HEK293 (cell line): ENCODE data around the gene ZNF865.

Experiments used
- SALL2 ChIP-seq: fragments of 450-650 bp; formaldehyde crosslinking; IDR thresholded peaks from 2 replicates; pipeline ENCODE4 v1.5.0; 2017; ENCODE audit warnings: missing biosample characterization, mild to moderate bottlenecking, missing genetic modification characterization, borderline replicate concordance
- SETDB1 ChIP-seq: IDR thresholded peaks from one replicate; pipeline ENCODE4 v1.6.1; 2017; ENCODE audit warnings: mild to moderate bottlenecking, low read length, moderate library complexity, mixed read lengths; ENCODE audit not compliant: insufficient read length
- ZBTB7A ChIP-seq: fragments of 450-650 bp; formaldehyde crosslinking; IDR thresholded peaks from 2 replicates; pipeline ENCODE4 v1.5.1; 2016; ENCODE audit warnings: low read depth, missing biosample characterization, missing genetic modification characterization
- ZNF223 ChIP-seq: fragments of 450-650 bp; formaldehyde crosslinking; IDR thresholded peaks from 2 replicates; pipeline ENCODE4 v1.5.1; 2016; ENCODE audit warnings: missing biosample characterization, missing genetic modification characterization
- ZNF558 ChIP-seq: fragments of 450-650 bp; formaldehyde crosslinking; IDR thresholded peaks from 2 replicates; pipeline ENCODE4 v1.5.1; 2016; ENCODE audit warnings: missing biosample characterization, missing genetic modification characterization
- ZNF621 ChIP-seq: fragments of 450-650 bp; formaldehyde crosslinking; IDR thresholded peaks from 2 replicates; pipeline ENCODE4 v1.5.1; 2017; ENCODE audit warnings: missing biosample characterization, missing genetic modification characterization
- TF ChIP-seq, protein P1 (sequence below): fragments of 450-650 bp; formaldehyde crosslinking; IDR thresholded peaks from 2 replicates; pipeline ENCODE4 v1.5.1; 2016; ENCODE audit warnings: missing biosample characterization, missing genetic modification characterization

DNA sequence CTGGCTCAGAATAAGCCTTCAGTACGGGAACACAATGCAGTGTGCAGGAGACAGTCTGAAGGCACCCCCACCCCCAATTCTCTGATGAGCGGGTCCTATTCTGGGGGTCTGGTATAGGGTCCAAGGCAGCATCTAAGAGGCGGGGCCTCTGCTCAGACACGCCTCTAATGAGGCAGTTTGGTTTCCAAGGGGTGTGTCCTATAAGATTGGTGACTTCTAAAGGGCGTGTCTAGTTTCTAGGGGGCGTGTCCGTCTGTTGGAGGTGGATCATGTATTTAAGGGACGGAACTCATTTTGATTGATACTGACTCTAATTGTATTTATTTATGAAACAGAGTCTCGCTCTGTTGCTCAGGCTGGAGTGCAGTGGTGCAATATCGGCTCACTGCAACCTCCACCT lies 14.8 kb upstream of the ZNF865 start:
- TF ChIP-seq ZNF621 (tag by site-specific recombination): no peak
- TF ChIP-seq, protein P1, sequence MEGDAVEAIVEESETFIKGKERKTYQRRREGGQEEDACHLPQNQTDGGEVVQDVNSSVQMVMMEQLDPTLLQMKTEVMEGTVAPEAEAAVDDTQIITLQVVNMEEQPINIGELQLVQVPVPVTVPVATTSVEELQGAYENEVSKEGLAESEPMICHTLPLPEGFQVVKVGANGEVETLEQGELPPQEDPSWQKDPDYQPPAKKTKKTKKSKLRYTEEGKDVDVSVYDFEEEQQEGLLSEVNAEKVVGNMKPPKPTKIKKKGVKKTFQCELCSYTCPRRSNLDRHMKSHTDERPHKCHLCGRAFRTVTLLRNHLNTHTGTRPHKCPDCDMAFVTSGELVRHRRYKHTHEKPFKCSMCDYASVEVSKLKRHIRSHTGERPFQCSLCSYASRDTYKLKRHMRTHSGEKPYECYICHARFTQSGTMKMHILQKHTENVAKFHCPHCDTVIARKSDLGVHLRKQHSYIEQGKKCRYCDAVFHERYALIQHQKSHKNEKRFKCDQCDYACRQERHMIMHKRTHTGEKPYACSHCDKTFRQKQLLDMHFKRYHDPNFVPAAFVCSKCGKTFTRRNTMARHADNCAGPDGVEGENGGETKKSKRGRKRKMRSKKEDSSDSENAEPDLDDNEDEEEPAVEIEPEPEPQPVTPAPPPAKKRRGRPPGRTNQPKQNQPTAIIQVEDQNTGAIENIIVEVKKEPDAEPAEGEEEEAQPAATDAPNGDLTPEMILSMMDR (tag by site-specific recombination): no peak
- no peak for TF ChIP-seq SALL2
- no peak for TF ChIP-seq SETDB1
- no peak for TF ChIP-seq ZNF558 (tag by site-specific recombination)
- TF ChIP-seq ZNF223 (tag by site-specific recombination): no peak
- TF ChIP-seq ZBTB7A (tag by site-specific recombination): no peak
